Progenitor cell of endocrine pancreas (in vitro differentiated cells): ENCODE data around the gene DHX8. TPM values are rescaled to one million over a fixed set of nuclear protein-coding genes. Genes with fewer than 3 reads are reported as not detected.

Source experiments
- DNase-seq: peaks from one replicate; pipeline ENCODE4 v3.0.0; 2021; ENCODE audit warnings: low spot score; ENCODE audit not compliant: unreplicated experiment
- H3K27ac Mint-ChIP-seq: 2 replicates; pipeline ENCODE4 v1.8.0; 2021; ENCODE audit warnings: mild to moderate bottlenecking, moderate library complexity, mixed read lengths
- H3K27me3 Mint-ChIP-seq: 2 replicates; pipeline ENCODE4 v1.8.0; 2021; ENCODE audit warnings: mixed read lengths
- H3K36me3 Mint-ChIP-seq: 2 replicates; pipeline ENCODE4 v1.8.0; 2022; ENCODE audit warnings: mixed read lengths; ENCODE audit not compliant: insufficient read depth
- H3K4me1 Mint-ChIP-seq: 2 replicates; pipeline ENCODE4 v1.8.0; 2021; ENCODE audit warnings: low read depth, mixed read lengths
- H3K4me3 Mint-ChIP-seq: 2 replicates; pipeline ENCODE4 v1.8.0; 2021; ENCODE audit warnings: low read depth, mild to moderate bottlenecking, moderate library complexity, mixed read lengths
- H3K9me3 Mint-ChIP-seq: 2 replicates; pipeline ENCODE4 v1.8.0; 2021; ENCODE audit warnings: low read depth, mixed read lengths
- CTCF ChIP-seq: fragments of 200-600 bp; sonication (generic); IDR thresholded peaks from one replicate; pipeline ENCODE4 v1.5.0; 2021; ENCODE audit warnings: antibody characterized with exemption, mild to moderate bottlenecking; ENCODE audit not compliant: unreplicated experiment
- long read RNA-seq: library from polyadenylated mRNA; unstranded; transcript quantifications from one replicate; pipeline ENCODE4 v2.0.0, GENCODE V29; 2020
- total RNA-seq: library from RNA; stranded (reverse); gene quantifications from 2 replicates; pipeline ENCODE4 v1.2.1, GENCODE V29; 2021

DHX8 gene
- 55.2 and 60.6 TPM in 2 replicates for total RNA-seq
- long read RNA-seq, full-length matches to known transcripts: 37 of 73 reads
- long read RNA-seq, partial matches to known transcripts: 18 of 73 reads
- long read RNA-seq, other reads (novel, unspliced or antisense): 18 of 73 reads

GRCh38 chr17:43483674-43484551, at the start of gene DHX8:
Gene DHX8, plus strand, starts transcription at chr17:43483975. Its CDS starts 63 bp downstream, at chr17:43484038.
- Mint-ChIP-seq H3K4me1 (peaks cover 18% of the 10 kb centered on the region), H3K4me3 (peak within 1 kb of the TSS; percentile 100), H3K27ac (peak within 1 kb of the TSS; percentile 99), H3K36me3 (no peaks in the 10 kb centered on the region), H3K9me3 (no peaks in the 10 kb centered on the region), H3K27me3 (no peaks in the 10 kb centered on the region)
- DNase-seq: peak; percentile 98
- TF ChIP-seq CTCF: peak; percentile 100

GRCh38 chr17:43434902-43435319, 48.9 kb upstream of the DHX8 start:
- Mint-ChIP-seq H3K9me3 (no peaks in the 10 kb centered on the region), H3K4me1 (peaks cover 3% of the 10 kb centered on the region), H3K27ac (no peak overlapping the region), H3K4me3 (no peak overlapping the region), H3K27me3 (peaks cover 5% of the 10 kb centered on the region), H3K36me3 (no peaks in the 10 kb centered on the region)
- DNase-seq: no peak
- no peak for TF ChIP-seq CTCF

DNA sequence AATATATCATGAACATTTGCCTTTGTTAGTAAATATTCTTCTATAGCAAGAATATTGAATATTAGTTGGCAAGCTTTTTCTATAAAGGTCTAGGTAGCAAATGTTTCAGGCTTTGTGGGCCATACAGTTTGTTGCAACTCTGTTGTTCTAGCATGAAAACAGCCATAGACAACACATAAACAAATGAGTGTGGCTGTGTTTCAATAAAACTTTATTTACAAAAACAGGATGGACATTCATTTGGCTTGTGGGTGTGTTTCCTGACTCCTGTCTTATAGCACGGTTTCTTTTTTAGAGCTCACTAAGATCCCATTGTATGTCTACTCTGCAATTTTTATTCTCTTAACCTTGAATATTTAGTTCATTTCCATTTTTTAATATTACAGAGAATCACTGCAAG, 46.0 kb upstream of the DHX8 start:
- Mint-ChIP-seq H3K4me3 (no peak overlapping the region), H3K4me1 (peaks cover 3% of the 10 kb centered on the region), H3K27ac (no peak overlapping the region), H3K9me3 (no peaks in the 10 kb centered on the region), H3K36me3 (no peaks in the 10 kb centered on the region), H3K27me3 (no peaks in the 10 kb centered on the region)
- DNase-seq: no peak
- no peak for TF ChIP-seq CTCF

- no peak for TF ChIP-seq CTCF
- no peaks in the 10 kb centered on the region for H3K27me3 Mint-ChIP-seq
- no peak for DNase-seq
- H3K36me3 Mint-ChIP-seq: no peaks in the 10 kb centered on the region
- H3K9me3 Mint-ChIP-seq: no peaks in the 10 kb centered on the region
- no peak overlapping the region for H3K4me3 Mint-ChIP-seq
- peaks cover 3% of the 10 kb centered on the region for H3K4me1 Mint-ChIP-seq
- no peak overlapping the region for H3K27ac Mint-ChIP-seq
These were observed 45.1 kb upstream of the DHX8 start for GRCh38 chr17:43438626-43439025.

- Mint-ChIP-seq H3K9me3 (no peaks in the 10 kb centered on the region), H3K36me3 (no peaks in the 10 kb centered on the region), H3K4me3 (no peak overlapping the region), H3K27me3 (no peaks in the 10 kb centered on the region), H3K4me1 (peaks cover 5% of the 10 kb centered on the region), H3K27ac (no peak overlapping the region)
- DNase-seq: no peak
- TF ChIP-seq CTCF: no peak
These were observed 44.7 kb upstream of the DHX8 start for GRCh38 chr17:43439041-43439440.
